ENCODE data around the gene CSGALNACT2.

CSGALNACT2 gene

DNA sequence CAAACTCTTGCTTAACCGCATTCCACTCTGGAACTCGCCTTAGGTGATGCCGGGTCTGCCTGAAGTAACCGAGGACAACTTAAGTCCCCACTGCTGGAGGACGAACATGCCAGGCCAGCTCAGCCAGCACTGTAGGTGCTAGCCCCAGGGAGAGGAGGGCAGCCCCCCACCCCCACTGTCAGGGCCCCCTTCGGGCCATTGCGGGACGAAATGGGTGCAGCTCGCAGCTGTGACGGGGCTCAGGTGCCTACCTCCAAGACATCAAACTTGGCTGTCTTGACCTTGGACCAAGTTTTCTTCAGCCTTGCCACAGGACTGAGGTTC, 60.4 kb downstream of the CSGALNACT2 start:
- DNase-seq (ENCODE audit: low read depth), result no peak
- H3K4me3 ChIP-seq (ENCODE audit: low read length), result no peak overlapping the region
- TF ChIP-seq, protein P1, sequence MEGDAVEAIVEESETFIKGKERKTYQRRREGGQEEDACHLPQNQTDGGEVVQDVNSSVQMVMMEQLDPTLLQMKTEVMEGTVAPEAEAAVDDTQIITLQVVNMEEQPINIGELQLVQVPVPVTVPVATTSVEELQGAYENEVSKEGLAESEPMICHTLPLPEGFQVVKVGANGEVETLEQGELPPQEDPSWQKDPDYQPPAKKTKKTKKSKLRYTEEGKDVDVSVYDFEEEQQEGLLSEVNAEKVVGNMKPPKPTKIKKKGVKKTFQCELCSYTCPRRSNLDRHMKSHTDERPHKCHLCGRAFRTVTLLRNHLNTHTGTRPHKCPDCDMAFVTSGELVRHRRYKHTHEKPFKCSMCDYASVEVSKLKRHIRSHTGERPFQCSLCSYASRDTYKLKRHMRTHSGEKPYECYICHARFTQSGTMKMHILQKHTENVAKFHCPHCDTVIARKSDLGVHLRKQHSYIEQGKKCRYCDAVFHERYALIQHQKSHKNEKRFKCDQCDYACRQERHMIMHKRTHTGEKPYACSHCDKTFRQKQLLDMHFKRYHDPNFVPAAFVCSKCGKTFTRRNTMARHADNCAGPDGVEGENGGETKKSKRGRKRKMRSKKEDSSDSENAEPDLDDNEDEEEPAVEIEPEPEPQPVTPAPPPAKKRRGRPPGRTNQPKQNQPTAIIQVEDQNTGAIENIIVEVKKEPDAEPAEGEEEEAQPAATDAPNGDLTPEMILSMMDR (conservative IDR thresholded peaks at IDR 0.05; ENCODE audit: low read length), result no peak

DNA sequence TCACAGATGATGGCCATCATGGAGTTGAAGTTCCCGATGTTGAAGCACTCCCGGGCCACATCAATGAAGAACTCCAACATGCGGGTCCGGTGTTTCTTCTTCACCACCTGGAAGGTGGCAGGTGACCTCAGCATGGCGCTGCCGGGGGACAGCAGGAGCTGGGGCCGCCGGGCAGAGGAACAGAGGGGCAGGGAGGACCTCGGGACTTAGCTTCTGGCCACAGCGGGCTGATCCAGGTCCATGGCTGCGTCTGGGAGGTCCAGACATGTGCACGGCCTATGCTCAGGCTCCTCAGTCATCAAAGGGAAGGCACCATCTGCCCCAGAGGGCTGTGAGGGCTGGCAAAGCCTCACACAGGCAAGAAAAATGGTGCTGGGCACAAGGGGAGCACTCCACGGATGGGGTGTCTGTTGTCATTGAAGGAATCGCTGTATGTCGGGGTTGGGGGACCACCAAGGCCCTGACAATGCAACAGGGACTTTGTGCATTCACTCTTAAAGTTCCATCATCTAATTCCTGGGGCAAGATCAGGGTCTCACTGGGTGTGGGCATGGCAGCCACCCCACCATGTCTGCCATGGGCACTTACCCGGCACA, 60.9 kb downstream of the CSGALNACT2 start:
- TF ChIP-seq, protein P1 (conservative IDR thresholded peaks at IDR 0.05; ENCODE audit: low read length), result no peak
- no peak for DNase-seq (ENCODE audit: low read depth)
- no peak overlapping the region for H3K4me3 ChIP-seq (ENCODE audit: low read length)

DNA sequence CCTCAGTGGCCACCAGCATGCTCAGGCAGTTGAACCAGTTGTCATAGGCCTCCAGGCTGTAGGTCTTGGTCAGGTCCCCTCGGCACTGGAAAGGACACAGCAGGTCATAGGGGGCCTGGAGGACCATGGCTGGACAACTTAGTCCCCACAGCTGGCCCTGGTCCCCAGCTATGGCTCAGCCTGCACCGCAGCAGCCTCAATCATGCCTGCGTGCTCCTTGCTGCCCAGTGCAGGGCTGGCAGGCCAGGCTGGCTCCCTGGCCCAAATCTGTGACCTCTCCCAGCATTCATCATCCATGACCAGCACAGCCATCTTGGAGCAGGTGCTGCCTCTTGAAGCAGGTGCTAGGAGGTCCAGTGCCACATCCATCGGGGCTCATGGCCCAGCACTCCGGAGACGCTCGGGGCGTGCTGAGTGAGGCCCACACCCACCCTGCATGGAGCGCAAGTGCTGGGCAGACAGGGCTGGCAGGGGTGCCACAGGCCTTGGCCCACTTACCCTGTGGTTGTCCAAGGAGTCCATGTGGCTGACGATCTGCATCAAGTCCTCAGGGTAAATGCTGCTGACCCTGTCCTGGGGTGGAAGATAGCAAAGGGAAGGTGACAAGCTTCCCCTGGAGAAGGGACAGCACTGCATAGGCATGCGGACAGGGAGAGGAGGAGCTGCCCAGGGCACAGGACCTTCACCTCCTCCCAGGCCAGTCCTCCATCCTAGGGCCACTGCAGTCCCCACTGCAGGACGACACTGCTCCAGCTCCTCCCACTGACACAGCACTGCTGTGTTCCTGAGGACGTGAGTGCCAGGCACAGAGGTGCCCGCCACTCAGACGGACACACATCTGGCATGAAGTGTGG, 61.7 kb downstream of the CSGALNACT2 start:
- TF ChIP-seq, protein P1 (conservative IDR thresholded peaks at IDR 0.05; ENCODE audit: low read length), result no peak
- DNase-seq (ENCODE audit: low read depth), result no peak
- no peak overlapping the region for H3K4me3 ChIP-seq (ENCODE audit: low read length)

DNA sequence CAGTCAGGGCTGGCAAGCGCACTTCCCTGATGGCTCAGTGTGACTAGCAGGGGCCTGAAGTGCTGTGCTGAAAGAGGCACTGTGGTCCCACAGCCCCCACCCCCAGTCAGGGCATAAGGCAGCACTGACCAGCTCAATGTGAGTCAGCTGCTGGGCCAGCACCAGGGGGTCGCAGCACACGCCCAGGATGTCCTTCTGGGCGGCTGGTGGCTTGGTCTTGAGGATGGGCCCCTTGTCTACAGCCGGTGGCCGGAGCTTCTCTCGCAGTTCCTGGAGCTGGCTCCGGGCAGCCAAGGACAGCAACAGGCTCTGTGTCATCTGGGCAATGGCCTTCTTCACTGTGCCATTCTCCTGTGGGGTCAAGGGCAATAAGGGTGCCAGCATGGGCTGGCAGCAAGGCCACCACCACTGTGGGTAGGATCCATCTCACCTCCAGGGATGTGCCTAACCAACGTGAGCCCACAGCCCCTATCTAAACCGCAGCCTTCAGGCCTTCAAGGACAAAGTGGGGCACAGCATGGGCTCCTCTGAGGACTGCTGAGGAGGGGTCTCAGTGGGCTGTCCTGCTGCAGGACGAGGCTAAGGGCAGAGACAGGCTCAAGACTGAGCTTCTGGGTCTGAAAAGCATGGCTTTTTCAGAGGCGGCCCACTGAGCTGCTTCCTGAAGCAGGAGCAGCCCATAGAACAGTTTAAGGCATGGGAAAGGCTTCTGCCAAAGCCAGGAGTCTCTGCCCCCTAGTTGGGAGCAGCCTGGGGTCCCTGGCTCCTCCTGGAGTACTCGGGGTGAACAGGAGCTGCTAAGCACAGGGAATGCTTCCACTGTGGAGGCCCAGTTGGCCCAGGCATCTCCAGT, 62.5 kb downstream of the CSGALNACT2 start:
- no peak overlapping the region for H3K4me3 ChIP-seq (ENCODE audit: low read length)
- DNase-seq (ENCODE audit: low read depth), result no peak
- TF ChIP-seq, protein P1 (conservative IDR thresholded peaks at IDR 0.05; ENCODE audit: low read length), result no peak

DNA sequence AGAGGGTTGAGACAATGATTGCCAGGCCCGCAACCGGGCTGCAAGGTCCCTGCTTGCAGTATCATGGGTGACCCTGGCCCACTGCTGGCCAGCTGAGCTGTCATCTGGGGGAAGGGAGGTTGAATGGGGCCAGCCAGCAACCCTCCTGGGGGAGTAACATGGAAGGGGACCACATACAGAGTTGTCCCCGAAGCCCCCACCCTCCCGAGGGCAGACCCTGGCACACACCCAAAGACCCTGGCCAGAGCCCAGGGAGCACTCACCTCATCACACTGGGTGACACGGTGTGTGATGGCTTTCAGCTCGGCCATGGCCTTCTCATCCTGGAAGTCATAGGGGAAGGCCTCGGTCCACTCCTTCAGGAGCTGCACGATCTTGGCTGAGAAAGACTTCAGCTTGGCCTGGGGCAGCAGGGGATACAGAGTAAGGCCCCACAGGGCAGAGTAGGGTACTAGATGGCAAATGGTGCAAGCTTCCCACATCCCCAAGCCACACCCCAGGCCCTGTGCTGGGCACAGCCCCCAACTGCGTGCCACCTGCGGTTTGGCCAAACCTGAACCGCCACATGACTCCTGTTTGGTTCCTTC, 63.4 kb downstream of the CSGALNACT2 start:
- H3K4me3 ChIP-seq (ENCODE audit: low read length), result no peak overlapping the region; the same call in 1 of the 2 replicates
- DNase-seq (ENCODE audit: low read depth), result no peak
- TF ChIP-seq, protein P1 (conservative IDR thresholded peaks at IDR 0.05; ENCODE audit: low read length), result no peak

DNA sequence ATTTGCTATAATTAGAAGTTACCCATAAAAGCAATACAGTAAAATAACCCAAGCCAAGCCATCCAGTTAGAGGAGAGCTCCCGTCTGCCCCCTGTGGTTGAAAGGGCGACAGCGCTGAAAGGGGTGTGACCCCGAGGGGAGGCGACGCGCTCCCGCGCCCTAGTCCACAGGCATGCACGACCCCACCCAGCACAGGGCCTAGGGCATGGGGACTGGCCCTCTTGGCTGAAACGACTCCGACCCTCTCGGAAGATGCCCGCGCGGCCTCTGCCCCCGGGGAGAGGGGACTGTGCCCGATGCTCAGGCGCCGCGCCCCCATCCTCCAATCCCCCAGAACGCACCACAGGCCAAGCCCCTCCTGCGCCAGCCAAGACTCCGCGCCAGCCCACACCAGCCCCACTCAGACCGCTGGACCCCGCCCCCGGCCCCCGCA, 64.0 kb downstream of the CSGALNACT2 start:
- TF ChIP-seq, protein P1 (conservative IDR thresholded peaks at IDR 0.05; ENCODE audit: low read length), result peak; percentile 66
- DNase-seq (ENCODE audit: low read depth), result peak; percentile 19
- H3K4me3 ChIP-seq (ENCODE audit: low read length), result peak overlapping the region; percentile 56

Measured in AG10803 (cell line).